Measurements from ENCODE around the gene TAOK3.

The TAOK3 gene

GRCh38 chr12:118125743-118126118 is 247.0 kb downstream of the TAOK3 start:
- Histone ChIP-seq H3K9ac (ENCODE audit: low read length) (no peak overlapping the region), H3K27ac (ENCODE audit: low read depth, low read length) (no peak overlapping the region), H3K9me3 (ENCODE audit: insufficient read depth, low read length) (no peaks in the 10 kb centered on the region), H3K27me3 (ENCODE audit: low read length) (no peaks in the 10 kb centered on the region), H3K36me3 (ENCODE audit: low read length) (no peaks in the 10 kb centered on the region), H2AFZ (ENCODE audit: low read depth, low read length, severe bottlenecking) (no peak overlapping the region), H4K20me1 (ENCODE audit: low read depth, low read length) (no peaks in the 10 kb centered on the region), H3K4me2 (ENCODE audit: low read depth, low read length, poor library complexity, severe bottlenecking) (no peak overlapping the region), H3K9me2 (replicated peaks; ENCODE audit: insufficient read depth, low read length) (no peaks in the 10 kb centered on the region), H3K79me2 (ENCODE audit: insufficient read depth, low read length) (no peaks in the 10 kb centered on the region), H3F3A (ENCODE audit: insufficient read depth) (no peaks in the 10 kb centered on the region), H3K4me3 (ENCODE audit: insufficient read depth, low read length, poor library complexity, severe bottlenecking) (no peak overlapping the region)
- no peak for TF ChIP-seq CTCF (IDR thresholded peaks at IDR 0.05; ENCODE audit: insufficient read depth, low read length, poor library complexity, severe bottlenecking)
- TF ChIP-seq EZH2phosphoT487 (conservative IDR thresholded peaks at IDR 0.05; ENCODE audit: low read length): no peak

- no peak for TF ChIP-seq EZH2phosphoT487 (conservative IDR thresholded peaks at IDR 0.05; ENCODE audit: low read length)
- TF ChIP-seq CTCF (IDR thresholded peaks at IDR 0.05; ENCODE audit: insufficient read depth, low read length, poor library complexity, severe bottlenecking): no peak
- Histone ChIP-seq H3K27ac (ENCODE audit: low read depth, low read length) (no peak overlapping the region), H3K9me2 (replicated peaks; ENCODE audit: insufficient read depth, low read length) (no peaks in the 10 kb centered on the region)
These were observed 248.3 kb downstream of the TAOK3 start for GRCh38 chr12:118124333-118124874.

GRCh38 chr12:118122264-118122663 is 250.4 kb downstream of the TAOK3 start:
- no peak overlapping the region for H2AFZ ChIP-seq (ENCODE audit: low read depth, low read length, severe bottlenecking)
- H3F3A ChIP-seq (ENCODE audit: insufficient read depth): peaks cover 5% of the 10 kb centered on the region; the same call in 1 of the 2 replicates
- no peak for TF ChIP-seq EZH2phosphoT487 (conservative IDR thresholded peaks at IDR 0.05; ENCODE audit: low read length)
- no peak for TF ChIP-seq CTCF (IDR thresholded peaks at IDR 0.05; ENCODE audit: insufficient read depth, low read length, poor library complexity, severe bottlenecking)
- H3K27ac ChIP-seq (ENCODE audit: low read depth, low read length): no peak overlapping the region
- no peak overlapping the region for H3K9ac ChIP-seq (ENCODE audit: low read length)
- H3K9me2 ChIP-seq (replicated peaks; ENCODE audit: insufficient read depth, low read length): no peaks in the 10 kb centered on the region
- H3K4me2 ChIP-seq (ENCODE audit: low read depth, low read length, poor library complexity, severe bottlenecking): no peak overlapping the region
- H4K20me1 ChIP-seq (ENCODE audit: low read depth, low read length): no peaks in the 10 kb centered on the region
- no peaks in the 10 kb centered on the region for H3K36me3 ChIP-seq (ENCODE audit: low read length)
- no peaks in the 10 kb centered on the region for H3K9me3 ChIP-seq (ENCODE audit: insufficient read depth, low read length)
- H3K79me2 ChIP-seq (ENCODE audit: insufficient read depth, low read length): no peaks in the 10 kb centered on the region
- no peaks in the 10 kb centered on the region for H3K27me3 ChIP-seq (ENCODE audit: low read length)
- no peak overlapping the region for H3K4me3 ChIP-seq (ENCODE audit: insufficient read depth, low read length, poor library complexity, severe bottlenecking)

More at GRCh38 chr12:118124333-118124874, 248.3 kb downstream of the TAOK3 start:
- Histone ChIP-seq H3K4me2 (ENCODE audit: low read depth, low read length, poor library complexity, severe bottlenecking) (no peak overlapping the region), H3F3A (ENCODE audit: insufficient read depth) (peaks cover 5% of the 10 kb centered on the region; the same call in 1 of the 2 replicates), H2AFZ (ENCODE audit: low read depth, low read length, severe bottlenecking) (no peak overlapping the region), H3K79me2 (ENCODE audit: insufficient read depth, low read length) (no peaks in the 10 kb centered on the region), H3K9me3 (ENCODE audit: insufficient read depth, low read length) (no peaks in the 10 kb centered on the region), H3K4me3 (ENCODE audit: insufficient read depth, low read length, poor library complexity, severe bottlenecking) (no peak overlapping the region), H3K9ac (ENCODE audit: low read length) (no peak overlapping the region), H3K36me3 (ENCODE audit: low read length) (no peaks in the 10 kb centered on the region), H4K20me1 (ENCODE audit: low read depth, low read length) (no peaks in the 10 kb centered on the region), H3K27me3 (ENCODE audit: low read length) (no peaks in the 10 kb centered on the region)

All from SU-DHL-6 (cell line).